Stimulated activated CD8-positive, alpha-beta memory T cell treated with anti-CD3 and anti-CD28 coated beads, Interleukin-12 subunit alpha, Interleukin-12 subunit beta, amount 100 ng/mL, for 24 hours (primary cell): ENCODE data around the gene FBXO48.
"Not testable (repeated sequence)": the region's sequence is repeated elsewhere in the genome, so short reads cannot be mapped to it uniquely, and the experiment has no call there.

Source experiments
- DNase-seq: peaks from one replicate; pipeline ENCODE4 v3.0.0-alpha.2; 2020; ENCODE audit errors: extremely low read depth

Gene FBXO48, protein sequence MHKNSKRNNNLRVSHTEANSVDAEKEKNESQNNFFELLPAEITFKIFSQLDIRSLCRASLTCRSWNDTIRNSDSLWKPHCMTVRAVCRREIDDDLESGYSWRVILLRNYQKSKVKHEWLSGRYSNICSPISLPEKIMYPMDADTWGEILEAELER

DNA sequence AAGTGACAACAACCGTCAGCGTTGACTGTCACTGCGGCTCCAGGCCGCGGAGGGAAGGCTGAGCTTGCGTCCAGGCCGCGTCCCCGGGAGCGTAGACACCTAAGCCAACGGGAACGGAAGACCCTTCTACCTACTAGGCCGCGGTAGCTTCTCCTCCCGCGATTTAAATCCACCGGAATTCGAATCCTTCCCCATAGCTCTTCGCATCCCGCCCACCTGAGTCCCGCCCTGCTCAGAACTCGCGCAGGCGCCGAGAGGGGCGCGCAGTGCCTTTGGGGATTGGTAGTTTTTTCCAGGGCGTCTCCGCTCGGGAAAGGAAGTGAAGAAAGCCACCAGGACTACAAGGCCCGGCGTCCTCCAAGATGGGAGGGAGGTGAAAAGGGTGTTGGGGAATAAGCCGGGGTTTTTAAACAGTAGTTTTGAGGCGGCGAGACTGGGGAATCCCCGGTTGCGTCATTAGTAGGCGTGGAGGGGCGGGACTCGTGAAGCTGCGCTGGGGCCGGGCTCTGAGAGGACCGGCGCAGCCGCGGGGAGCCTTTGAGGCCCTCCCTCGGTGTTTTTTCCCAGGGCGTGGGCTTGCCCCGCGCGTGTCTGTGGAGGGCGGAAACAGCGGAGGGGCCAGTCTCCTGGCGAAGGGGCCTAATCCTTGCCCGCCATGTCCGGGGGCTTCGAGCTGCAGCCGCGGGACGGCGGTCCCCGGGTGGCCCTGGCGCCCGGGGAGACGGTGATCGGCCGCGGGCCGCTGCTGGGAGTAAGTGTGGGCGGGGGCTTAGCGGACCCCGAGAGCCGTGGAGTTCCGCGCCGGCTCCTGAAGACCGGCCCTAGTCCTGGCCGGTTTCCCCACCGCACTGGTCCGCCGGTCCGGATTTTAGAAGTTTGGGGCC, at the start of gene FBXO48, which contains the start of gene APLF:
FBXO48 (minus strand) TSS at position 218 of the 884 bp plus-strand sequence. CDS start 2,149 bp downstream, outside the sequence.
APLF (plus strand) TSS at position 509 of the 884 bp plus-strand sequence; CDS start at position 656, 147 bp downstream.
- peak; percentile 93 for DNase-seq

DNA sequence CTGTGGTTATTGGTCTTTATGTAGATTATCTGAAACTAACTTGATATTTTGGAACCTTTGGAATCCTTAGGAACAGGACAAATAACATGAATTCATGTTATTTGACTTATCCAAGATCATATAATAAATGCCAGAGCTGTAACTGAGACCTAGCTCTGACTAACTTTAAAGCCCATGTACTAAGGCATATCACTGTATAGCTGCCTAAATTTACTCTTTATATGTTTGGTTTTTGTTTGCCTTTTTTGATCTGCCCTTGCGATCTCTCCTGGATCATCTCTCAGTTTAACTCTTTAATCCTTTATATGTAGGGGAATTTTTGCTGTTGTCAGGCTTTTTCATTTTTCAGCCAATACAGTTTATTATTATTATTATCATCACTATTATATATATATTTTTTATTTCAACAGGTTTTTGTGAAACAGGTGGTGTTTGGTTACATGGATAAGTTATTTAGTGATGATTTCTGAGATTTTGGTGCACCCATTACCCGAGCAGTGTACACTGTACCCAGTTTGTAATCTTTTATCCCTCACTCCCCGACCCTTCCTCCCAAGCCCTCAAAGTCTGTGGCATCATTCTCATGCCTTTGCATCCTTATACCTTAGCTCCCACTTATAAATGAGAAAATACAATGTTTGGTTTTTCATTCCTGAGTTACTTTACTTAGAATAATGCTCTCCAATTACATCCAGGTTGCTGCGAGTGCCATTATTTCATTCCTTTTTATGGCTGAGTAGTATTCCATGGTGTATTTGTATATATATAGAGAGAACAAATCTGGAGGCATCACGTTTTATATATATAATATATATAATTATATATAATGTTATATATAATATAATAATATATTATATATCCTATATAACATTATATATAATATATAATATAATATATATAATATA, 49.2 kb upstream of the FBXO48 start:
- DNase-seq = no peak

DNA sequence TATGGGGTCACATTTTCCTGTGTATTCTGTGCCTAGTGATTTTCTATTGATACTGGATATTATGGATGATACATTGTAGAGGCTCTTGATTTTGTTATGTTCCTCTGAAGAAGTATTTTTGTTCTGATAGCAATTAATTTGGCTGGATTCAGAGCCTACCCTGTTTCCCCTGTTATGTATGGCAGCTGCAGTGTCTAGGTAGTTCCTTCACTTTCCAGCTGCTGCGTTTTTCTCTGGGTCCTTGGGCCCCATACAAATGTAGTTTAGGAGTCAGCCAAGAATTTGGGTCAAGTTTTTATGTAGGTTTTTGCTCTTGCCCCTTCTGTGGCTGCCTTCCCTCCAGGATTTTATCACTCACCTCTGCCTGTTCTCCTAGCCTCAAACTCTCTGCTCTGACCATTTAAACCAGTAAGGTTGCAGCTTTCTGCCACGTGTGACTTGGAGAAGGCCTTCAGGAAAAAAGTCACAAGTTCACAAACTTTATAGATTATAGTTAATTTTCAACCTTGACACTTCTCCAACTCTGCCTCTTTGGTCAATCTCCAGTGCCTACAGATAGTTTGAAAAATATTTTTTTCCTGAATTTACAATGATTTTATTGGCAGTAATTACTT, 47.3 kb upstream of the FBXO48 start:
- DNase-seq = no peak

DNA sequence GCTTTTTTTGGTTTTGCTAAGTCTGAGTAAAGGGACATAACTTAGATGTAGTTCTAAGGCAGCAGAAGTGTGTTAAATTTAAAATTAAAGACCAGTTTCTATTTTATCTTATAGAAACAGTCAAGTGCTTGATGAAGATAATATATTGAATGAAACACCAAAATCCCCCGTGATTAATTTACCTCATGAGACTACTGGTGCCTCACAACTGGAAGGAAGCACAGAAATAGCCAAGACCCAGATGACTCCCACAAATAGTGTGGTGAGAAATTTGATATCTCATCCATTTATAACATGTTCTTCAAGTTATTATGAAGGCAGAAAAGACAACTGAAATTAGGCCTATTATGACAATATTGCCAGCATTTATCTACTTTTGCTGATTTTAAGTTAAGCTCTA, 45.9 kb upstream of the FBXO48 start:
- no peak for DNase-seq

DNA sequence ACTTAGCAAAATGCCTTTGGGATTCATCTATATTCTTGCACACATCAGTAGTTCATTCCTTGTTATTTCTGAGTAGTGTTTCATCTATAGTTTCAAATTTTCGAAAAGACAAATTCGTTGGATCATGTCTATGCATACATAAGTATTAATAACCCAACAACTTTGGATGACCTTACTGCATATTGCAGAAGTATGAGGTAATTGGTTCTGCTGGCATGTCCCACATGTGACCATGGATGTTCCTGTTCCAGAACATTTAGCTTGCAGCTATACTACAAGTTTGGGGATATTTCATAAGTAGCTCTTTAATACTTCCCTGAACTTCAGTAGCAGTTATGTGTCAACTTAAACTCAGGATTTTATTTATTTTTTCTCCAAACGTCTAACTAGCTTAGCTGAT, 45.2 kb upstream of the FBXO48 start:
- DNase-seq = no peak

DNA sequence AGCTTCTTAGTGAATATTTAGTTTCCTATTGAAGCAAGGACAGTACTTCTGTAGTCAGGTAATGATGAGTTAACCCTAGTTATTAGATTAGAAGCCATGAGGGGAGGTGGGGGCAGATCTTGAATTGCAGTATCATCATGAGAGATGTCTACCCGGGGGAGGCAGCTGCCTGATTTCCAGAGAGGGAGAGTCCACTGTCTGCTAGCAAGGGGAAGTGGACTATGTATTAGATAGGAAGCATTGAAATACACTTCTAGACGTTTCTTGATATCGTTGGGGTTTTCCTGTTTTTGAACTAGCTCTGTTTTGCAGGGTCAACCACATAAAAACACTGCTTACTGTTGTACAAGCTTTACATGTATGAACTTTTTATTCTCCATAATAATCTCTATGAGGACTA, 39.1 kb upstream of the FBXO48 start:
- DNase-seq = no peak

DNA sequence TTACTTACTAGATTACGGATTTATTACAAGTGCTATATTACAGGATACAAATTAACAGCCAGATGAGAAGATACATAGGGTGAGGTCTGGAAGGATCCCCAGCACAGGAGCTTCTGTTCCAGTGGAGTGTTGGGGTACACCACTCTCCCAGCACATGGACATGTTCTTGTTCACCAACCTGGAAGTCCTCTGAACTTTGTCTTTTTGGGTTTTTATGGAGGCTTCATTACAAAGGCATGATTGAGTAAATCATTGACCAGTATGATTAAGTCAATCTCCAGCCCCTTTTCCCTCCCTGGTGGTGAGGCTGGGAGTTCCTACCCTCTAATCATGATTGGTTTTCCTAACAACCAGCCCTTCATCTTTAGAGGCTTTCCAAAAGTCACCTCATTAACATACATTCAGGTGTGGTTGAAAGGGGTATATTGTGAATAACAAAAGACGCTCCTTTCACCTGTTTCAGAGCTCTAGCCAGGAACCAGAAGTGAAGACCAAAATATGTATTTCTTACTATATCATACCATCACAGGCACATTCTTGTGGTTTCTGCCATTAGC, 38.6 kb upstream of the FBXO48 start:
- DNase-seq = no peak

DNA sequence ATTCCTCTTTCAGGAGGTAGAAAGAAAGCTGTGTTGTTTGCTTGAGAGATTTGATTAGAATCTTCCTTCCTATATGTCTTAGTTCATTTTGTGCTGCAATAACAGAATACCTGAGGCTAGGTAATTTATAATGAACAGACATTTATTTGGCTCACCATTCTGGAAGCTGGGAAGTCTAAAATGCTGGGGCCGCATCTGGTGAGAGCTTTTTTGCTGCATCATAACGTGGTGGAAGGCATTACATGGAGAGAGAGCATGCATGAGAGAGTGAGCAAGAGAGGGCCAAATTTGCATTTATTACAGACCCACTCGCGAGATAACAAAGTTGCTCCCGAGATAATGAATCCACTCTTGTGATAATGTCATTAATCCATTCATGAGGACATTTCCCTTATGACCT, 34.7 kb upstream of the FBXO48 start:
- DNase-seq = no peak

DNA sequence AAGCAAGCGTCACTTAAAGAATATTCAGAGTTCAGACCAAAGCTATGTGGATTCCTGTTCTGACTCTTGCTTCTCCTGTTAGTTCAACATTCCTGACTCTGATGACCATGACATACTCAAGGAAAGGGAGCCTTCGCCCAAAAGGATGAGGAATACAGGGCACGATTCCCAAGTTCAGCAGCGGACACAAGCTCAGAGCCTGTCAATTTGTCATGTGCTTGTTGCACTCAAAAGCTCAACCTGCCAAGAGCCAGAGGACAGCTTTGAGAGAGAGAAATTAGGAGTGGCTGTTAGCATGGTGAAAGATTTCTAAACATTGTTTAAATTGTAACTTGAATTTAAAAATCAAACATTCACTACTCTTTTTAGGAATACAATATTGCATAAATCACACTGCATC, 33.6 kb upstream of the FBXO48 start:
- no peak for DNase-seq

DNA sequence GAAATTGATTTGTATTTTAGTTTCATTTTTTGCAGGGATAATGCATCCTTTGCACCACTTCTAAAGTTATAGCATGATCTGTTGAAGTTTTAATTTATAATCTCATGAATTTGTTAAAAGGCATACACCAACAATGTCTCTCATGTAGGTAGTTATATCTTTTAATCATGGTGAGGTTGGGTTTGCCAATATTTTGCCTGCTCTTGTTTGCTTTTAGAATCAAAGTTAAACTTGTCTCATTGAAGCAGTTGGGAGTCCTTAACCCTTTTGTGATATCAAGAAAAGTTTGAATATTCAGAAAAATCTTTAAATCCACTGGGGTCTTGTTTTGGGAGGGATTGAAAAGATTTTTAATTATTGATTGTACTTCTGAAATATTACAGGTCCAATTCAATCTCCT, 32.0 kb upstream of the FBXO48 start:
- DNase-seq = no peak

DNA sequence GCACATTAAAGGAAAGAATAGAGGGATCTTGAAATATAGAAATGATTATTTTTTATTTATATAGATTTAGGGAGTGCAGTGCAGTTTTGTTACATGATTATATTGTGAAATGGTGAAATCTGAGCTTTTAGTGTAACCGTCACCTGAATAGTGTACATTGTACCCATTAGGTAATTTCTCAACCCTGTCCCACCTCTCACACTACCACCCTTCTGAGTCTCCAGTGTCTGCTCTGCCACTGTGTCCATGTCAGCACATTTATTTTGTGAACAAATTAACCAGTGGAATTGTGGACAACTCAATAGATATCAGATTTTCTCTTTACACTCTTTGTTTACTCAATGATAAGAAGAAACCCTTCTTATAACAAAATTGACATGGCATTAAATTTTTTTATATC, 24.5 kb upstream of the FBXO48 start:
- DNase-seq = no peak

DNA sequence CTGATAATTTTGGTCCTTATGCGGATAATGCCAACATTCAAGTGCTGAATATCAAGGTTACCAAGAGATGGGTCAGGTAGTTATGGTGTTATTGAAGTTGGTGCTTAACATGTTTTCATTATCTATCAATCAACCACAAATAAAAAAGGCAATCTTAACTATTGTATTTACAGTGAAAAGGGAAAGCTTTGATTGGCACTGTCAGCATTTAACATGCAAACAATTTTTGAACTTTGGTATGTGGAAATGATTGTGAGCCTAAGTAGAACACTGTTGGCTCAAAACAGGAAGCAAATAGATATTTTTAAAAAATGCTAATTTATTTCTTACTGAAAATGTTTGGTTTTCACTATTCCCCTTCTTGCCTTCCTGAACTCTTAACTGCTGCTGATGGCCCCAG, 22.2 kb upstream of the FBXO48 start:
- DNase-seq = no peak

DNA sequence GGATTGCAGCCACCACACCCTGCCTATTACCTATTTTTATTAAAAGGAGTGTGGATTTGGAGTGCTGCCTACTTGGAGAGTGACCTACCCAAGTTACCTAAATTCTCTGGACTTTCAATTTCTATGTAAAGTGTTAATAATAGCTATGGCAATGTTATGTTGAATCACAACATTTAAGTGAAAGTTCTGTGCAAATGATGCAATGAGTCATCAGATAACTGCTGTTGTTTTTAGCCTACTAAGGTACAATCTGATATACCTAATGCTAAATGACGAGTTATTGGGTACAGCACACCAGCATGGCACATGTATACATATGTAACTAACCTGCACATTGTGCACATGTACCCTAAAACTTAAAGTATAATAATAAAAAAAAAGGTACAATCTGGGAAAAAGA, 21.5 kb upstream of the FBXO48 start:
- not testable (repeated sequence) for DNase-seq

DNA sequence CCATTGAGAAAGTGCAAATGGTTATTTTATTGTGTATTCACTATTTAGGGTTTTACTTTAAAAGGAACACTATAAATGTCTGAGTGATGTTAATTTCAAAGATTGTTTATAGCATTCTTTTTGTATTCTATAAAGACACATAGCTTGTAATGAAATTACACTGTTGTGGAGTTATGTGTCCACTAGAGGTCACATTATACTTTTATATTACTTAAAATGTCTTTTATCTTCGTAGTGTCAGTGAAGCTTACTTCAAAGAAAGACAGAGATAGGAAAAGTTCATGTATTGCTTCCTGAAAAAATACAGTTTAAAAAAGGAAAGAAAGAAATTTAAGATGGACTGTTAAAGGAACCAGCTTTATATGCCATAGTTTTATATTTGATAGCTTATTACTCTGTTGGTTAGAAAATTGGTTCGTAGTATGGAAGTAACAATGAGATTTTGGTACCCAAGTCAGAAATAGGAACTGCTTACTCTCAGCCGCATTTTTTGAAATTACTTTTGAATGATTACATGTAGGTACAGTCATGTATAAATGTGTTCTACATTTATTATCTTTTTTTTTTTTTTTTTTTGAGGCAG, 20.8 kb upstream of the FBXO48 start:
- DNase-seq = no peak

DNA sequence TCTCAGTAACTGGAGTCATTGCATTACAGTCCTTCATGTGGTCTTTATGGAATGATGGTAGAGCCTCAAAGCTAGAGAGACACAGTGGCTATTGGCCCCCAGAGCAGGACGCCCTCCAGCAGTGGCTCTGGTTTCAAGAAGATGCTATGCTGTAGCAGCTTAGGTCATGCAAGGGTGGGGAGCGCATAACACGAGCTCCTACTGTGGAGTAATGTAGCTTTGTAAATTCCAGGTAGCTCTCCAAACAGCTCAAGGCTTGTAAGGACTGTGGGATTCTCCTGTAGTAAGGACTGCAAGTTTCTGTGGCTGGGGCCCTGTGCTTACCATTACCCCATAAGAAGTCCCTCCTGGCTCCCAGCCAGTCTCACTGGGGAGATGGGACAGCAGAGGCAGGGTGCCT, 15.9 kb upstream of the FBXO48 start:
- DNase-seq = no peak

DNA sequence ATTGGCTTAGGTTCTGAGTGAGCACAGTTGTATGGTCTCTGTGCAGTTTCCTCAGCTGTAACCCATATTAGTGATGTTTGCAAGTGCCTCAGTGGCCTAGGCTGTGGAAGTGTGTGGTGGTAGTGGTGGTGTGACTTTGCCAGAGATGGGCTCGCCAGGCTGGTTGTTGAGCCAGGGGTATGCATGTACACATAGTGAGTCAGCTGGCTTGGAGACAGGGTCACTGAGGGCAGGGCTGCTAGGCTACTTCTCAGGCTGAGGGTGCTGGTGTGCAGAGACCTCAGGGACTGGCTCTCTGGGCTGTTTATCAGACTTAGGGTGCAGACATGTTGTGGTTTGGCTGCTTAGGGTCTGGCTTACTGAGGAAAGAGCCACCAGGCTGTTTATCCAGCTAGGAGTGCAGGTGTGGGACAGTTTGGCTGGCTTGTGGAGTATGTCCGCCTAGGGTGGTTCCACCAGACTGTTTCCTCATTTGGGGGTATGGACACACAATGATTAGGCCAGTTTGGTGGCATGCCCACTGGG, 15.3 kb upstream of the FBXO48 start:
- no peak for DNase-seq

DNA sequence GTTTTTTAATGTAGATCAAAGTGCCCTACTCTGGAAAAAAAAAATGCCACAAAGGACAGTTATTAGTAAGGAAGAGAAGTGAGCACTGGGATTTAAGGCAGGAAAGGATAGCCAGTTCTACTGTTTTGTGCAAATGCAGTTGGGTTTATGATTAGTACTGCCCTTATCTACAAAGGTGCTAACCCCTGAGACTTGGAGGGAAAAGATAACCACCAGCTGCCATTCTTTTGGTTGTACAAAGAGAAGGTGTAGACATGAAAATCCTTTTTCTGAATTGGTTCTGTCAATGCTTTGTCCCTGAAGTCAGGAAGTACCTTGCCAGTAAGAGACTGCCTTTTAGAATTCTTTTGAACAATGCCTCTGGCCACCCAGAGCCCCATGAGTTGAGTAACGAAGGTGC, 11.6 kb upstream of the FBXO48 start:
- no peak for DNase-seq

DNA sequence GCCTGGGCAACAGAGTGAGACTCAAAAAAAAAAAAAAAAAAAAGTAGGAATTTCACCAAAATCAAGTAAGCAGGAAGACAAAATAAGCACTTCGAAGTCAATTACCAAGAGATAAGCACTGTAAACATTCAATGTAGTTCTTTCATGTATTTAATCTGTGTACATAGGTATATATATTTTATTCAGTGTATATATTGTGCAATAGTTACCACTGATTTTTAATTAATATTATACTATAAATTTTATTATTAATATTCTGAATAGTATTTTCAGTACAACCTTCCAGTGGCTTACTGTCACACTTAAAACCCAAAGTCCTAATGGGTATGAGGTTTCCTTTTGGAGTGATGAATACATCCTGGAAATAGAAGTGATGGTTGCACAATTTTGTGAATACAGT, 9.4 kb upstream of the FBXO48 start:
- no peak for DNase-seq

DNA sequence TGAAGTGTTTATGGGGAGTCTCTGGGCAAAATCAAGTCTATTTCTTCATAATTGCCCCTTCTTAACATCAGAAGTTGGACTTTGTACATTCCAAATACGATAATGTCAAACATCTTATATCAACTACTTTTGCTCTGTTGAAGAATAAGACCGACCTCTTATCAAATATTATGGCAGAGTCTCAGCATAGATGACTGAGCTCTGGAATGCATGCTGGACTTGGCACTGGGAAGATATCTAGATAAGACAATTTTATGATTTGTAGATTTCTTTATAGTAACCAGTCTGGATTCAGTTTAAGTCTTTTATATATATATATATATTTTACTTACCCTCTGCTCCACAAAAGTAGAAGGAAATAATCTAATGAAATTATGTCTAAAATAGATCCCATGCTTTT, 8.5 kb upstream of the FBXO48 start:
- DNase-seq = no peak

DNA sequence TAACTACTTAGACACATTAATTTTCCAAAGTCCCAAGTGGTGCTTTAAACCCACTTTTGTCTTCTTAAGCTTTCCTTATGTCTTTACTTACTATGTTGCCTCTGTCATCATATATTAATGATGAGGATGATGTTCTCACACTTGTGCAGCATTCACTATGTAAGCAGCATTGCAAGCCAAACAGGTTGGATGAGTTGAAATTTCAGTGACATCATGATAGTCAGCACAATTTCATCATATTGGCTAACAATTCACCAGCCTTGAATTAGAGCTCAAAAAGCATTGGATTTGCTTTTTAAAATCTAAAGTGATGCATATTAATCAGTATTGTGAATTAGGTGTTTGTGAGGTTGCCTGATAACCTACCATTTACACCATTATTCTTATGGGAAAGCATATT, 8.0 kb upstream of the FBXO48 start:
- DNase-seq = no peak
